IMR-90 (cell line): Measurements from ENCODE around the gene SPNS2. TPM values are rescaled to one million over a fixed set of nuclear protein-coding genes. Genes with fewer than 3 reads are reported as not detected.

Source experiments
- ATAC-seq: fragments of 200-7000 bp; cut with Tn5 transposase; 2 replicates; pipeline ENCODE4 v1.9.1; 2020; ENCODE audit warnings: low read depth, mild to moderate bottlenecking, moderate library complexity
- BruUV-seq: library from RNA; stranded (reverse); fragments of 400-500 nt; replicated peaks from 2 replicates; lab custom pipeline; 2021; lab: Mats Ljungman, UMichigan
- CTCF ChIA-PET: fragments of 300-600 bp; formaldehyde crosslinking; extraction: SDS; loops from one replicate; lab custom pipeline; 2021; ENCODE audit warnings: antibody characterized with exemption; lab: Yijun Ruan, JAX
- POLR2A ChIA-PET: fragments of 300-600 bp; sonication (Branson Sonifier 250); formaldehyde crosslinking; loops from one replicate; lab custom pipeline; 2022; ENCODE audit warnings: antibody characterized with exemption; ENCODE audit not compliant: unreplicated experiment; lab: Charles Lee
- DNase-seq: peaks from one replicate; pipeline ENCODE4 v3.0.0; 2013
- H2AFZ ChIP-seq: replicated peaks from 2 replicates; pipeline ENCODE3; 2013; ENCODE audit warnings: low read length, mild to moderate bottlenecking; ENCODE audit not compliant: poor library complexity
- H2AK5ac ChIP-seq: 2 replicates; pipeline ENCODE4 v1.6.1; 2013; ENCODE audit warnings: low read depth, low read length, inconsistent platforms
- H2AK9ac ChIP-seq: replicated peaks from 2 replicates; pipeline ENCODE3; 2013; ENCODE audit warnings: mild to moderate bottlenecking, low read depth, low read length, moderate library complexity; ENCODE audit not compliant: poor library complexity
- H2BK120ac ChIP-seq: 2 replicates; pipeline ENCODE4 v1.6.1; 2013; ENCODE audit warnings: low read depth, low read length, inconsistent platforms
- H2BK15ac ChIP-seq: 3 replicates; pipeline ENCODE4 v1.6.1; 2013; ENCODE audit warnings: low read depth, low read length, inconsistent platforms
- H2BK20ac ChIP-seq: 2 replicates; pipeline ENCODE4 v1.6.1; 2013; ENCODE audit warnings: low read depth, mild to moderate bottlenecking, inconsistent platforms, low read length, moderate library complexity
- H2BK5ac ChIP-seq: 2 replicates; pipeline ENCODE4 v1.6.1; 2013; ENCODE audit warnings: mild to moderate bottlenecking, low read depth, low read length, inconsistent platforms; ENCODE audit not compliant: poor library complexity, severe bottlenecking
- H3K14ac ChIP-seq: replicated peaks from 2 replicates; pipeline ENCODE4 v1.6.1; 2013; ENCODE audit warnings: low read depth, low read length, inconsistent platforms
- H3K18ac ChIP-seq: 2 replicates; pipeline ENCODE4 v1.6.1; 2013; ENCODE audit warnings: low read depth, low read length, control low read depth
- H3K23ac ChIP-seq: 2 replicates; pipeline ENCODE4 v1.6.1; 2013; ENCODE audit warnings: low read depth, low read length, inconsistent platforms
- H3K27ac ChIP-seq: 2 replicates; pipeline ENCODE4 v1.5.1; 2013; ENCODE audit warnings: mild to moderate bottlenecking, control low read depth, low read length; ENCODE audit not compliant: insufficient read depth
- H3K27me3 ChIP-seq: 2 replicates; pipeline ENCODE4 v1.6.1; 2013; ENCODE audit warnings: low read length; ENCODE audit not compliant: control insufficient read depth, insufficient read depth
- H3K36me3 ChIP-seq: 2 replicates; pipeline ENCODE4 v1.6.1; 2013; ENCODE audit warnings: low read length, mixed read lengths; ENCODE audit not compliant: control insufficient read depth, insufficient read depth
- H3K4ac ChIP-seq: 2 replicates; pipeline ENCODE4 v1.6.1; 2013; ENCODE audit warnings: low read depth, low read length, inconsistent platforms
- H3K4me1 ChIP-seq: 2 replicates; pipeline ENCODE4 v1.6.1; 2013; ENCODE audit warnings: low read length, mixed read lengths; ENCODE audit not compliant: control insufficient read depth, insufficient read depth
- H3K4me2 ChIP-seq: 2 replicates; pipeline ENCODE4 v1.6.1; 2013; ENCODE audit warnings: low read depth, mild to moderate bottlenecking, control low read depth, low read length, moderate library complexity
- H3K4me3 ChIP-seq: 2 replicates; pipeline ENCODE4 v1.5.1; 2013; ENCODE audit warnings: low read depth, mild to moderate bottlenecking, control low read depth, low read length, moderate library complexity; ENCODE audit not compliant: insufficient read depth
- H3K56ac ChIP-seq: 2 replicates; pipeline ENCODE4 v1.6.1; 2013; ENCODE audit warnings: low read length, inconsistent platforms; ENCODE audit not compliant: insufficient read depth; ENCODE audit errors: extremely low read depth
- H3K79me1 ChIP-seq, 2 experiments: 2 replicates each; pipeline ENCODE4 v1.6.1; 2013; ENCODE audit warnings: low read length in 2 of 2, inconsistent platforms in 1 of 2, low read depth in 1 of 2
- H3K9ac ChIP-seq: 2 replicates; pipeline ENCODE4 v1.6.1; 2013; ENCODE audit warnings: low read depth, low read length, control low read depth
- H3K9me1 ChIP-seq: 2 replicates; pipeline ENCODE4 v1.6.1; 2013; ENCODE audit warnings: low read length, inconsistent platforms; ENCODE audit not compliant: insufficient read depth
- H3K9me3 ChIP-seq: 2 replicates; pipeline ENCODE4 v1.6.1; 2013; ENCODE audit warnings: low read length; ENCODE audit not compliant: control insufficient read depth, insufficient read depth
- H4K20me1 ChIP-seq: 2 replicates; pipeline ENCODE4 v1.6.1; 2013; ENCODE audit warnings: low read length, inconsistent platforms; ENCODE audit not compliant: insufficient read depth
- H4K5ac ChIP-seq: 2 replicates; pipeline ENCODE4 v1.6.1; 2013; ENCODE audit warnings: mild to moderate bottlenecking, low read depth, low read length, control low read depth
- H4K8ac ChIP-seq, 2 experiments: 2 replicates each; pipeline ENCODE4 v1.6.1; 2013; ENCODE audit warnings: low read depth in 2 of 2, low read length in 2 of 2, control low read depth in 1 of 2, inconsistent platforms in 1 of 2
- H4K91ac ChIP-seq: 2 replicates; pipeline ENCODE4 v1.6.1; 2013; ENCODE audit warnings: low read depth, low read length, inconsistent platforms; ENCODE audit not compliant: insufficient read depth
- CTCF ChIP-seq: conservative IDR thresholded peaks from 2 replicates; pipeline ENCODE4 v1.5.1; 2012; ENCODE audit warnings: mild to moderate bottlenecking, low read depth, low read length, improper control_type of control experiment
- FOS ChIP-seq: fragments of 150-350 bp; IDR thresholded peaks from 2 replicates; pipeline ENCODE4 v1.6.1; 2016; ENCODE audit warnings: low read depth, low read length
- MAFK ChIP-seq: IDR thresholded peaks from 2 replicates; pipeline ENCODE4 v1.6.1; 2012; ENCODE audit warnings: low read depth, low read length, improper control_type of control experiment
- MXI1 ChIP-seq: IDR thresholded peaks from 2 replicates; pipeline ENCODE4 v1.6.1; 2012; ENCODE audit warnings: low read depth, mild to moderate bottlenecking, low read length, moderate library complexity, borderline replicate concordance
- NFE2L2 ChIP-seq: fragments of 150-350 bp; IDR thresholded peaks from 2 replicates; pipeline ENCODE4 v1.6.1; 2016; ENCODE audit warnings: low read depth, mild to moderate bottlenecking, low read length
- POLR2A ChIP-seq: IDR thresholded peaks from 2 replicates; pipeline ENCODE4 v1.6.1; 2012; ENCODE audit warnings: mild to moderate bottlenecking, low read depth, low read length
- RCOR1 ChIP-seq: IDR thresholded peaks from 2 replicates; pipeline ENCODE4 v1.6.1; 2012; ENCODE audit warnings: mild to moderate bottlenecking, low read length, improper control_type of control experiment; ENCODE audit not compliant: insufficient replicate concordance
- WGBS, 2 experiments: methylation state at CpG; one replicate each; pipeline versions ENCODE4 v1.1.5 to v1.1.7; 2013; ENCODE audit warnings: missing lambda C conversion rate in 2 of 2; ENCODE audit not compliant: insufficient read length in 1 of 2; ENCODE audit errors: extremely low coverage in 2 of 2; 5-methylcytosine and 5-hydroxymethylcytosine counted together
- dilution Hi-C: fragments of 300-500 bp; cut with HindIII; formaldehyde crosslinking; loops from one replicate; pipeline ENCODE4 v1.14.3; 2018; ENCODE audit warnings: low sequenced_read_pairs; ENCODE audit not compliant: unreplicated experiment
- in situ Hi-C: fragments of 300-500 bp; cut with MboI; formaldehyde crosslinking; loops from 3 replicates; pipeline ENCODE4 v1.14.3; 2019; ENCODE audit warnings: low sequenced_read_pairs, inconsistent platforms, mixed read lengths
- intact Hi-C: fragments of 100-400 bp; cut with micrococcal nuclease; formaldehyde crosslinking; loops from 2 replicates; pipeline ENCODE4 v1.10.0; 2022
- polyA plus RNA-seq, 3 experiments: library from polyadenylated mRNA; depleted of rRNA; stranded (reverse); fragments of >200 nt; gene quantifications; 2 replicates each; pipeline ENCODE4 v1.2.3, GENCODE V29; 2012; ENCODE audit warnings: low replicate concordance in 1 of 3
- total RNA-seq: library from RNA; depleted of rRNA; stranded (reverse); fragments of >200 nt; gene quantifications from 2 replicates; pipeline ENCODE4 v1.2.3, GENCODE V29; 2012

The SPNS2 gene
- total and polyA plus RNA-seq, 2 of the 4 experiments (the other 2 are of a cell fraction): under 0.01 TPM; not detected in 1

GRCh38 chr17:4585638-4585994 lies 86.9 kb downstream of the SPNS2 start:
- Histone ChIP-seq H3K79me1 (no peaks in the 10 kb centered on the region), H3K14ac (no peak overlapping the region), H2AFZ (no peak overlapping the region), H3K4me2 (no peak overlapping the region), H3K18ac (no peak overlapping the region), H4K20me1 (no peaks in the 10 kb centered on the region), H3K9me1 (no peaks in the 10 kb centered on the region), H2AK5ac (no peak overlapping the region), H2BK5ac (no peak overlapping the region), H2BK15ac (no peak overlapping the region), H3K27ac (no peak overlapping the region), H3K9me3 (no peaks in the 10 kb centered on the region), H3K56ac (no peak overlapping the region), H3K27me3 (peaks cover 84% of the 10 kb centered on the region), H3K4me1 (no peaks in the 10 kb centered on the region; the same call in 1 of the 2 replicates), H3K36me3 (no peaks in the 10 kb centered on the region), H2BK20ac (no peak overlapping the region), H3K23ac (no peak overlapping the region), H4K91ac (no peak overlapping the region), H3K4me3 (no peak overlapping the region), H4K8ac (no peak overlapping the region), H3K4ac (no peak overlapping the region), H2AK9ac (no peak overlapping the region), H2BK120ac (no peak overlapping the region), H3K9ac (no peak overlapping the region), H4K5ac (no peak overlapping the region)
- CTCF ChIA-PET: no interaction called here
- dilution Hi-C loops (no loop called here), in situ Hi-C loops (no loop called here), intact Hi-C loops (no loop called here)
- DNase-seq (no peak), ATAC-seq (no peak)
- BruUV-seq: no TSS peak
- TF ChIP-seq POLR2A: no peak
- no peak for TF ChIP-seq NFE2L2
- no peak for TF ChIP-seq RCOR1
- TF ChIP-seq MAFK: no peak
- no peak for TF ChIP-seq FOS
- no peak for TF ChIP-seq MXI1
- TF ChIP-seq CTCF: no peak
- POLR2A ChIA-PET: no interaction called here
- 100% methylated on average over 1 of the region's 7 CpGs; no CpG with 5 or more reads in 1 of the 2 experiments for WGBS, 2 experiments
